GM19324 (cell line): ENCODE data around the gene SNRNP200.
A peak's percentile ranks its signal among the peaks of the same experiment; 100 is the strongest.

Experiments used
- ATAC-seq: cut with Tn5 transposase; IDR thresholded peaks from one replicate; pipeline ENCODE4 v1.9.1; 2021; ENCODE audit warnings: mild to moderate bottlenecking, moderate library complexity; ENCODE audit not compliant: unreplicated experiment, low FRiP score

SNRNP200 gene

DNA sequence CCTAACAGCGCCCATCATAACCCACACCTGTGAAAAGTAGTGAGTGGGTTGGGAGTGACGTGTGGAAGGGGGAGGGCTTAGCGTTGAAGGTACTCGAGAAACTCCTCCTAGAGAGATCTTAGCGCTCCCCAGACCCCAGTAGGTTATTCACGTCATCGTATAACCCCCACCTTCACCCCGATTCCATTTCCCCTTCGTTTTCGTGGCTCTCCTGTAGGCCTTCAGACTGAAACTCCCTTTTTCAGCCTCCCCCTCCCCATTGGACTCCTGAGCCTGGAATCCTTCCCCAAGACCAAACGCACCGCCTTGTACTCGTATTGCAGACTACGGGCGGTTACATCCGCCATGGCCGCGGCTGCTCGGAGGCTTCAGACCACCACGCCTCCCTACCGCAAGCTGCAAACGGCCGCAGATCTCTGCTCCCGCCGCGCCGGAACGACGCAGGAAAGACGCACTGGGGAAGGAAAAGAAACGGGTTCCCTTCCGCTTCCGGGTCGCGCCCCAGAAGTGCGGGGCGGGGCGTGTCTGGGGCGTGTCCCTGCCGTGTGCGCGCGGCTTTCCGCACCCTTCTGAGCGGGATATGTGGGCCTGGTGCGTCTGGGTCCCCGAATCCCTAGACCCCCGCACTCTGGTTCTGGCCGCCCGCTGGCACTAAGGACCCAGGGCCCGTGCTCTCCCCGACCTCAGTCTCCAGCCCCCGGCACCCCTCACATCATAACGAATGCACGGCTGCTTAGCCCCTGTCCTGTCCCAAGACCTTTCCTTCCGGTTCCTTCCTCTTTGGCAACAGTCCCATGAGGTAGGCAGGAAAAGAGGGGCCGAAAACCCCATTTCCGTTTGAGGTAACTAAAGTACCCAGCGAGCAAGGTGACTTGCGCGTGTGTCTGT is at the start of gene SNRNP200:
SNRNP200 (minus strand) TSS at position 456 of the 888 bp plus-strand sequence; CDS start at position 347, 109 bp downstream.
- peak; percentile 95 for ATAC-seq

DNA sequence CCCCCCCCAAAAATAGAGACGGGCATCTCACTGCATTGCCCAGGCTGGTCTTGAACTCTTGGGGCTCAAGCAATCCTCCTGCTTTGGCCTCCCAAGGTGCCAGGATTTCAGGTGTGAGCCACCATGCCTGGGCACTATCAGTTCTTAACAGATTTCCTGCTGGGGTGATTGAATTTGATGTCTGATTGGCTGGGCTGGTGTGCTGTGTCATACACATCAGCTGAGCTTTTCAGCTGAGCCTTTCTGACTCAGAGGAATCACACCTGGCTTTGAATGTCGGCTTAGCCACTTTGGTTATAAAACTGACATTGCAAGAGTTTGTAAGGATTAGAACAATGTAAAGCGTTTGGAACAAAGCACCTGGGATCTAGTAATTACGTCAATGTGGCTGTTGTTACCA is 49.1 kb upstream of the SNRNP200 start:
- no peak for ATAC-seq

DNA sequence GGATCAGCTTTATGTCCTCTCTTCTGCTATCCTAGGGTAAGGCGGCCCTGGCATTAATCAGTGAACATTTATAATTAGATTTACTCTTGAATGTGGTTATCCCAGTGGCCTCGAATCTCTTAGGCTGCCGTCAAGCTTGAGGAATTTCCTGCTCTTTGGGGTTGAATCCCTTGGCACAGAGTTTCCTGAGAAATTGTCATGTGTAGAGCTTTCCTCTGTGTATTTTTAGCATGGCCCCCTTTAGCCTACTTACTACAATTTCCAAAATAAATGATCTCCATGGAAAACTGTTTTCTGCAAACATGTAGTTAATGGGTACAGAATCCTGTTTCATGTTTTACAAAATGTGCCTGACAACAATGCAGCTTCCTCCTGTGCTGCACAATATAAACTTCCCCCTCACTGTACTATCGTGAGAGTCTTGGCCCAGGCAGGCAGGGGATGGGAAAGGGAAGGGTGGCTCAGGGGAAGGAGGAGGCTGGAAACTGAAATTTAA is 48.3 kb upstream of the SNRNP200 start:
- ATAC-seq, result no peak

DNA sequence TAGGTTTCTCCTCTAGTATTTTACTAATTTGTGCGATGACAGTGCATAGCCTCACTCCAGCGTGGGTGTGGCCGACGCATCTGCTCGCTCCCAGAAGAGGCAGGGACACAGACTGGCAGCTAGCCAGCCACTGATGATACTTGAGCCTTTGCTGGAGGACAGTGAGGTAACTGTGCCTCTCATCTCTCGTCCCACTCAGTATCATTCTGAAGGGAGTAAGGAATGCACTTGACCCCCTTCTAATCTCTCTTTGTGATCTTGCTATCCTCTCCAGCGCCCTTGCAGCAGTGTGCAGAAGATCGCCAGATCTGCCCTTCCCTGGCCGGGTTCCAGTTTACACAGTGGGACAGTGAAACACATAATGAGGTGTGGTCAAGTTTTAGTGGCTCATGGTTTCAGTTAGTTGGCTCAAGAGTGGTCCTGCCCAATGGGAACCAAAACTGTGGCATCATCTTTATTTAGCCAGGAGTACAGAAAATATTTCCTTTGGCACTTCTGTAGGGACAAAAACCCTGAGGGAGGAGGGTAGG is 47.8 kb upstream of the SNRNP200 start:
- no peak for ATAC-seq

DNA sequence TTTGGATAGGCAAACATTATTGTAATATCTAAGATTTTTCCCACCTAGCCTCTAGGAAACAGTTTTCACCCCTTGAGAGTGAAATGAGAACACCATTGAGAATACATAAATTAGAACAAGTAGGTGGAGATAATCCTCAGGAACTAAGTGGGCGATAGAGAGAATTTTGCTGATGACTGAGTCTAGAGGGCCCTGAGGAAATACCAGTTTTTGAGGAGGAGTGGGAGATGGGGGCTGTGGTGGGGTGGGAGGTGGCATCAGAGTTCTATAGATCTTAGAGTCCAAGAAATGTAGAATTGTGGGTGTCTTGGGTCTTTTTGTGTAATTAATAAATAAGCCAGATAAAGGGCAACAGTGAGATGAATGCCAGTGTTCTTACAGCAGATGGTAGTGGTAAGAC is 42.0 kb upstream of the SNRNP200 start:
- no peak for ATAC-seq

DNA sequence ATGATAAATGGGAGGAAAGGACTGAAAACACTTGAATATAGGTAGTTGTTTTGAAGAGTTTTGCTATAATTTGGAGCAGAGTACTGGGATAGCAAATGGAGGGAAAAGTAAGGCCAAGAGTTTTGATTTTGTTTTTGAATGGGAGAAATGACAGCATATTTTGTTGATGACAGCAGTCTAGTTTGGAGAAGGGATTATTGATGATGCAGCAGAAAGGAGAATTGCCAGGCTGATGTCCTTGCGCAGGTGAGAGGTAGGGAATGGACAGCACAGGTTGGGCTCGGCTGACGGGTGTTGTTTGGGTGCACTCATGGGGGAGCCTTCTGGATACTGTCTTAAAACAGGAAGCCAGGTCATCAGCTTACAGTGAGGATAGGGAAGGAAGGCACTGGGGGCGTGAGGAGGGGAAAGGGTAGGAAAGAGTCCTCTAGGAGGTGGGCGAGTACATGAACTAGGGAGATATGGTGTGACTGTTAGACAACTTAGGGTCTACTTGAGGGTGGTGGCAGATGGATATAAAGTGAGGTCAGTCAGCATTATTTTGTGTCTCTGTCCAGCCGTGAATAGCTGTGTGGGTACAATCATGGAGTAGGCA is 40.6 kb upstream of the SNRNP200 start:
- no peak for ATAC-seq

DNA sequence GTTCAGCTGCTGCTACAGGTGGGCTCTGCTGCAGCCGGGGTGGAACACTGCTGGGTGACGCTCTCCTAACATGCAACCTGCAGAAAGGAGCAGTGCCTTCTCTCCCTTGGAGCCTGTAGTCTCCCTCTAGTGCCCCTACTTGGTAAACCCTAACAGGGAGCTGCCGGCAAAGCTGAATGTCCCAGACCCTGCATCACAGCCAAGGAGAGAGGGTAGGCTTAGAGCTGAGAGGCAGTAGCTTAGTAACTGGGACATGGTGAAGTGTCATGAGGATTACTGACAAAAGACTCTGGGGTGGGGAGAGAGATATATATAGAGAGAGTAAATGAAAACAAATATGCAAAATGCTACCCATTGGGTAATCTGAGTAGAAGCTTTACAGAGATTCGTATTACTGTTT is 40.1 kb upstream of the SNRNP200 start:
- ATAC-seq, result no peak

DNA sequence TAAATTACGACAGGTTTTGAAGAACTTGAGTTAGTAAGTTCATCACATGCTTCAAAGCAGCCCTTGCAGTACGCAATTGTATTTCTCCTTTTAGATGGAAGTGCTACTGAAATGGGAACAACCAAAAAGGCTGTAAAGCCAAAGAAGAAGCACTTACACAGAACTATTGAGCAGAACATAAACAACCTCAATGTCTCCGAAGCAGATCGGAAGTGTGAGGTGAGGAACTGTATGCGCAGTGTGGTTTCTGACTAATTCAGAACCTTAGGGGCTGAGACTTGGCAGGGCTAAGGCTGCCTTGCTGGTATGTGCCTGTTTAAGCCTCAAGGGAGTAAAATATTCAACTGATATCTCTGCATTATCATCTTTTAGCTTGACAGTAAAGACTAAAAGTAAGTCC is 38.7 kb upstream of the SNRNP200 start:
- ATAC-seq, result peak; percentile 67

DNA sequence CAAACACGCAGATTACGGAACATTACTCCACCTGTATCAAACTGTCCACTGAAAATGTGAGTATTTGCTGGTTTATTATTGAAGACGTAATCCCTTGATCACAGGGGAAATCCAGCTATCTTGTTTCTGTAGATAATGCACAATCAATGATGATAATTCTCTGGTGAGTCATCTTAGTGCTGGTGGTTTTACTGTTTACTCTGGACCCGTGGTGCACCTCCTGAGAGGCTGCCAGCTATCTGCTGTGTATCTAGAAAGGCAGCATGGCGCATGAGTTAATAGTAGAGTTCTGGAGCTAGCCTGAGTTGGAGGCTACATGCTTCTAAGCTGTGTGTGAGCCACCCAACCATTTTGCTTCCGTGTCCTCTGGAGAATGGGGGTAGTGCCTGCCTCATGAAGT is 36.7 kb upstream of the SNRNP200 start:
- no peak for ATAC-seq

DNA sequence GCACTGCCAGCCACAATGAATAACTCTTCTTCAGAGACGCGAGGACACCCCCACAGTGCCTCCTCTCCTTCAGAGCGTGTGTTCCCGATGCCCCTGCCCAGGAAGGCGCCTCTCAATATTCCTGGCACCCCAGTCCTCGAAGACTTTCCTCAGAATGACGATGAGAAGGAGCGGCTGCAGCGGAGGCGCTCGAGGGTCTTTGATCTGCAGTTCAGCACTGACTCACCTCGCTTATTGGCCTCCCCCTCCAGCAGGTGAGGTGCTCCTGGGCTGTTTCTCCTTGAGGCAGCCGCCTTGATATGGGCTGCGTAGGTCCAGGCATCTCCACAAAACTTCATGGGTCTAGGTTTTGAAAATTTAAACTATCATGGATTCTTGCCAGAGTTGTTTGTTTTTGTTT is 36.3 kb upstream of the SNRNP200 start:
- ATAC-seq, result no peak

DNA sequence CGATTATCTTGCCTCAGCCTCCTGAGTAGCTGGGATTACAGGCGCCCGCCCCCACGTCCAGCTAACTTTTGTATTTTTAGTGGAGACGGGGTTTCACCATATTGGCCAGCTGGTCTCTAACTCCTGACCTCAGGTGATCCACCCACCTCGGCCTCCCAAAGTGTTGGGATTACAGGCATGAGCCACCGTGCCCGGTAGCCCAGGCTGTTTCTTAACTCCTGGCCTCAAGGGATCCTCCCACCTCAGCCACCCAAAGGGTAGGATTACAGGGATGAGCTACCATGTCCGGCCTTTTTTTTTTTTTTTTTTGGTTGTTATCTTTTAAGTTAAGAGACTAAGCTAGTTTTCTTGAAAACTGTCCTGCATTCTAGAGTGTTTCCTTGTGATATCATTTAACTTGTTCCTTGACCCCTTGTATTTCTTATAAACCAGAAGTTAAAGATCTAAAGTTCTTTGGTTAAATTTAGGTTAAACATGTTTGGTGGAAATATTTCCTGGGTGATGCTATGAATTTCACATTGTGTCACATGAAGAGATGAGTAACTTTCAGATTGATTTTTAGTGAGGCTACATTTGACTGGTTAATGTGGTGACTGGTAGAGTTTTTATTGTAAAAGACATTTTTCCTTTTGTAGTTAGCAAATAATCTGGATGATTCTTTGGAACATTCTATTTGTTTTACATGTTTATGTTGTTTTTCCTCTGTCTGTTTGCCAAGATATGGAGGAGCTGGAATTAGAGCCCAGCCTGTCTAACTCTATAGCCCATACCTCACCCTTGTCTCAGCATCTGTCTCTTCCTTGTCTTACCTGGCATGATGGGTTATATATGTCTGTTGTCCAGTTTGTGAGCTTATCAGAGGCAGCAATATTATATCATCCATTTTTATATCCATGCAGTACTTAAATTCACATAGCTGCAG is 35.4 kb upstream of the SNRNP200 start:
- ATAC-seq, result no peak

DNA sequence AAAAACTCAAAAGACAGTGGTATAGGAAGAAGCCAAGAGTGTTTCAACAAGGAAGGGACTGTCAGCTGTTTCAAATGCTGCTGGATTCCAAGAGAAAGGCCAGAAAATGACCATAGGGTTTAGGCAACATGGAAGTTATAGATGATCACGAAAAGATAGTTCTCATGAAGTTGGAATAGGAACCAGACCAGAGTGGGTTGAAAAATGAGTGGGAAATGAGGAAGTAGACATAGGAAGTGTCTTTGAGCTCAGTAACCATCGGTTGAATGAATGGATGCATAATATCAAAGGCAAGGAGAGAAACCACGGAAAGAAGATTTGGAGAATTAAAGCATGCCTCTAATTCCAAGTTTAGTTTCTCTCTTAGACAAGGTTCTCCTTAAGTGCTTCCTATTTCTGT is 31.5 kb upstream of the SNRNP200 start:
- ATAC-seq, result no peak

DNA sequence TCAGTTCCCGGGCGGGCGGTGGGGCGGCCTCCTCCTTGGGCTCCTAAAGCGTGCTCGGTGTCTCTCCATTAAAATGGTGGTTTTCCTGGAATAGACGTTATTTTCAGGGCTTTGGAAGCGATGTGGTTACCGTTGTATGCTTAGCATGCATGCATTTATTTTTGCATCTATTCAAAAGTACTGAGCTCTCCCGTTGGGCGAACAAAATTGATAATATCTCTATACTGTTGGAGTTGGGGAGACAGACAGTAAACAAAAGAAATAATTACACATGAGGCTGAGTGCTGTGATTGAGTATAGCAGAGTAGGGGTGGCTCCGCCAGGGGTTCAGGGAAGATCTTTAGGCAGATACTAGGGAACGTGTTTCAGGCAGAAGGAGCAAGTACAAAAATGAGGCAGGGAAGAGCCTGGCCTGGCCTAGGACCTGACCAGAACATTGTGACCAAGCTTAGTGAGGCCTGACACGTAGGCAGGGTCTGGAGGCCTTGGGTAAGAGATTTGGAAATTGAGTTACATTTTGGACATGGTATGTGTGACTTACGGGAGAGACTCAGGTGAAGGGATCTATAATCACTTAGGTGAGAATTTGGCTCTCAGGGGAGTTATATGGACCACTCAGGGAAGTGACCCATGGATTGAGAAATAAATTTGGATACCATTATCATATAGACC is 30.9 kb upstream of the SNRNP200 start:
- ATAC-seq, result no peak

DNA sequence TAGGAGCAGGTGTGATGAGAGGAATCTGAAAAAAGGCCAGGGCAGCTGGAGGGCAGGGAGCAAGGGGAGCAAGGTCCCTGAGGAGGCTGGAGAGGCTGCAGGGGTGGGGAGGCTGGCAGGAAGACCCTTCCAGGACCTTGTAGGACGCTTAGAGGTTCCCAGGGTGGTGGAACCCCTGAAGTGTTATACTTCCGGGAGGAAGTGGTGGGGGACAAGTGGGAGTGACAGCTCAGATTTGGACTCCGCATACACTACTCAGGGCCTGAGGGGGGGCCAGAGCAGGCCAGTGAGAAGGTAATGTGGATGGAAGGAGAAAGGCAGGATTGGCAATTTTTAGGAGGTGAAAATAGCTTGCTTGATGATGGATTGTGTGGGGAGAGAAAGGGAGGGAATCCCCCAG is 28.4 kb upstream of the SNRNP200 start:
- ATAC-seq, result no peak

DNA sequence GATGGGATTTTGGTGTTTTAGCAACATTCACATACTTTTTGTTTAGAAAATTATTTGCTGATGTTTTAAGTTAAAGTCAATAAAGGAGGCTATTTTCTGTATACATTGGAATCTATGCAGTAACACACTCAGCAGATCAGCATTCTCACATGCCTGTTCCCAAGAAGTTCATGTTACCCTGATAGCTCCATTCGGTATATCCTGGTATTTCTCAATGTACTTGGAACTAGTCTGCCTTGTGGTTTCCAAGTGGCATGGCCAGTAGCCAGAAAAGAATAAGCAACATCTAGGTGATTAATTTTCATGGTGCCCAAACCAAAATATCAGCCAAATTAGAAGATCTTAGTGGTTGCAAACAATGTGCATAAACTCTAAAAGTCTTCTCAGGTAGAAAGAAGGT is 25.1 kb upstream of the SNRNP200 start:
- no peak for ATAC-seq

DNA sequence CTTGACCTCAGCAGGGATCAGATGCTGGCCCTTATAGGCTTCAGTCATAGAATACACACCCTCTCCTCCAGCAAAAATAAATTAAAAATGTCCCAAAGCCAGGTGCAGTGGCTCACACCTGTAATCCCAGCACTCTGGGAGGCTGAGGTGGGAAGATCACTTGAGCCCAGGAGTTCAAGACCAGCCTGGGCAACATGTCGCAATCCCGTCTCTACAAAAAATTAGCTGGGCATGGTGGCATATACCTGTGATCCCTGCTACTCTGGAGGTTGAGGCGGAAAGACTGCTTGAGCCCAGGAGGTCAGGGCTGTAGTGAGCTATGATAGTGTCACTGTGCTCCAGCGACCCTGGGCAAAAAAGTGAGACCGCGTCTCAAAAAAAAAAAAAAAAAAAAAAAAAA is 24.5 kb upstream of the SNRNP200 start:
- ATAC-seq, result no peak

DNA sequence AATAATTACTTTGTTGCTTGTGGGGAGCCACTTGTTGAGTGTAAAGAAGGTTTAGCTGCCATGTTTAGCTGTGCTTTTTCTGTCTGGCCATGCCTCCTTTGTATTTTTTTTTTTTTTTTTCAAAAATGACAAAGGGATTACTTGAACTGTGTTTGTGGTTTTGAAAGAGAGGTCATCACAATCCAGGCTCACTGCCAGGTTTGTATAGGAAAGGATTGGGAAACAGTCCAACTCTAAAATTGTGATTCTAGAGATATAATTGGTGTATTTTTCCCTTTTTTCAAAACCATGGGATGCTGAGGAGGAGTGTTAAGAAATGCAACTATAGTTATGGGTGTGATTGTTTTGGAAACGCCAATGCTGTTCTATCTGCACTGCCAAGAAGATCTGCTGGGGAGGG is 24.1 kb upstream of the SNRNP200 start:
- ATAC-seq, result no peak

DNA sequence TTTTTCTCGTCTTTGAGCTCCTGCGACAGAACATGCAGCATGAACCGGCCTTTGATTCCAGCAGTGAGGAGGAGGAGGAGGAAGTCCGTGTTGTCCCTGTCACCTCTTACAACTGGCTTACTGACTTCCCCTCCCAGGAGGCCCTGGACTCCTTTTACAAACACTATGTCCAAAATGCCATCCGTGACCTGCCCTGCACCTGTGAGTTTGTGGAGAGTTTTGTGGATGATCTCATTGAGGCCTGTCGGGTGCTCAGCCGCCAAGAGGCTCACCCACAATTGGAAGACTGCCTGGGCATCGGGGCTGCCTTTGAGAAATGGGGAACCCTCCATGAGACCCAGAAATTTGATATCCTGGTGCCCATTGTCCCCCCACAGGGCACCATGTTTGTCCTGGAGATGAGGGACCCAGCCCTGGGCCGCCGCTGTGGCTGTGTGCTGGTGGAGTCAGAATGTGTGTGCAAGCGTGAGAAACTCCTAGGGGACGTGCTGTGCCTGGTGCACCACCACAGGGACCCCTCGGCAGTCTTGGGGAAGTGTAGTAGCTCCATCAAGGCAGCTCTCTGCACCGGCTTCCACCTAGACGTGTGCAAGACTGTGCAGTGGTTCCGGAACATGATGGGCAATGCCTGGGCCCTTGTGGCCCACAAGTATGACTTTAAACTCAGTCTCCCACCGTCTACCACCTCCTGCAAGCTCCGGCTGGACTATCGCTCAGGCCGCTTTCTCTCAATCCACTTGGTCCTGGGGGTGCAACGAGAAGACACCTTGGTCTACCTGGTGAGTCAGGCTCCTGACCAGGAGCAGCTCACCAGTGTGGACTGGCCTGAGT is 21.9 kb upstream of the SNRNP200 start:
- no peak for ATAC-seq

DNA sequence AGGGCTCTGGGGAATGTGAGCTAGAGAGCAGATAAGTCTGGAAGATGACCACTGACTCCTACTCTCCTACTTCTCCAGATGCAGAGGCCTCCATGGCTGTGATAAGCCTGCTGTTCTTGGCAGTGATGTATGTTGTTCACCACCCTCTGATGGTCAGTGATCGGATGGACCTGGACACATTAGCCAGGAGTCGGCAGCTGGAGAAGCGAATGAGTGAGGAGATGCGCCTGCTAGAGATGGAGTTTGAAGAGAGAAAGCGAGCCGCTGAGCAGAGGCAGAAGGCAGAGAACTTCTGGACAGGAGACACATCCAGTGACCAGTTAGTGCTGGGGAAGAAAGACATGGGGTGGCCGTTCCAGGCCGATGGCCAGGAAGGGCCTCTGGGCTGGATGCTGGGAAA is 21.2 kb upstream of the SNRNP200 start:
- no peak for ATAC-seq
